SKM-1 (cell line): ENCODE measurements around the gene EIF3A.
A peak's percentile ranks its signal among the peaks of the same experiment; 100 is the strongest.
"Not testable (repeated sequence)": the region's sequence is repeated elsewhere in the genome, so short reads cannot be mapped to it uniquely, and the experiment has no call there.

Experiments
- DNase-seq: peaks from one replicate; lab custom pipeline; 2025; ENCODE audit not compliant: unreplicated experiment; lab: John Stamatoyannopoulos, UW

Gene EIF3A

DNA sequence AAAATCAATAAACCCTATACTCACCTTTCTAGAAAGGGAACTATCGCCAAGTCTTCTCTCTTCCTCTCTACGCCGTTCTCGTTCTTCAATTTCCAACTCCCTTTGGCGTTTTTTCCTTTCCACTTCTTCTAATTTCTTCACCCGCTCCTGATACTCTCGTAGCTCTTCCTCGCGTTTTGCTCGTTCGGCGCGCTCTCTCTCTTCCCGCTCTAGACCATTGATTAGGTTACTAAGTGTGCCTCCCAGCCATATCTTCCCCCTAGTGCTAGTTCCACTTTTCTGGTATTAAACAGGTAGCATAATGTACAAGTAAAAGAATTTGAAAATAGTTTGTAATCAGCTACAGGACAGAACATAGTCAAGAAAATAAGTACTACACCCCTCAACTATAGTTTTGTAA is 30.8 kb downstream of the EIF3A start:
- DNase-seq, result no peak

DNA sequence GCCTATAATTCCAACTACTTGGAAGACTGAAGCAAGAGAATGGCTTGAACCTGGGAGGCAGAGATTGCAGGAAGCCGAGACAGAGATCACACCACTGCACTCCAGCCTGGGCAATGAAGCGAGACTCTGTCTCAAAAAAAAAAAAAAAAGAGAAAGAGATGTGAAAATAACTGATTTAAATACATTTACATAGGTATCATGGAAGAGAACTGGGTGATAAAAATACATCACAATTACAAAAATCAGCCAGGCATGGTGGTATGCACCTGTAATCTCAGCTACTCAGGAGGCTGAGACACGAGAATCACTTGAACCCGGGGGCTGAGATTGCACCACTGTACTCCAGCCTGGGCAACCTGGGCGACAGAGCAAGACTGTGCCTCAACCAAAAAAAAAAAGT is 31.3 kb downstream of the EIF3A start:
- no peak for DNase-seq

DNA sequence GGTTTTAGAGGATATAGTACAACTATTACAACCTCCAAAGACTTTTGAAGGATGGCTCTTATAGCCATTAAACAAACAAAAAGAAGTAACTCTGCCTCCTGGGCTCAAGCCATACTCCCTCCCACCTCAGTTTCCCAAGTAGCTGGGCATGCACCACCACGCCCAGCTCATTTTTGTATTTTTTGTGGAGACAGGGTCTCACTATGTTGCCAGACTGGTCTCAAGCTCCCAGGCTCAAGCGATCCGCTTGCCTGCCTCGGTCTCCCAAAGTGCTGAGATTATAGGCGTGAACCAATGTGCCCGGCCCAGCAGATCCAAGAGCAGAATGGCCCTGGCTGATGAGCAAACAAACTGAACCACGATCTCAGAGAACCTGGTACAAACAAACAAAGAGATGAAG is 35.1 kb downstream of the EIF3A start:
- no peak for DNase-seq

- DNase-seq, result no peak
Measured at GRCh38 chr10:119042169-119042568, 38.4 kb downstream of the EIF3A start.

- DNase-seq, result no peak
Measured at GRCh38 chr10:119041326-119041725, 39.3 kb downstream of the EIF3A start.

DNA sequence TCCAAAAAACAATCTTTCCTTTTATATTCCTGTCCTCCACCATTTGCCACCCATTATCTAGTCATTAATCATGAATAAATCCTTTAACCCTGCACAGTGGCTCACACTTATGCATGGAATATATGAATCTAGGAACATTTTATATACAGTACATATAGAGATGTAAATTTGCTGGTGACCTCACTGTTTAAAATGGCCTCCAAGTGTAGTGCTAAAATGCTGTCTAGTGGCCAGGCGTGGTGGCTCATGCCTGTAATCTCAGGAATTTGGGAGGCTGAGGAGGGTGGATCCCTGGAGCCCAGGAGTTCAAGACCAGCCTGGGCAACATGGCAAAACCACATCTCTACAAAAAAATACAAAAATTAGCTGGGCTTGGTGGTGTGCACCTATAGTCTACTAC is 41.5 kb downstream of the EIF3A start:
- no peak for DNase-seq

GRCh38 chr10:119031496-119032059 is 49.0 kb downstream of the EIF3A start:
- no peak for DNase-seq

DNA sequence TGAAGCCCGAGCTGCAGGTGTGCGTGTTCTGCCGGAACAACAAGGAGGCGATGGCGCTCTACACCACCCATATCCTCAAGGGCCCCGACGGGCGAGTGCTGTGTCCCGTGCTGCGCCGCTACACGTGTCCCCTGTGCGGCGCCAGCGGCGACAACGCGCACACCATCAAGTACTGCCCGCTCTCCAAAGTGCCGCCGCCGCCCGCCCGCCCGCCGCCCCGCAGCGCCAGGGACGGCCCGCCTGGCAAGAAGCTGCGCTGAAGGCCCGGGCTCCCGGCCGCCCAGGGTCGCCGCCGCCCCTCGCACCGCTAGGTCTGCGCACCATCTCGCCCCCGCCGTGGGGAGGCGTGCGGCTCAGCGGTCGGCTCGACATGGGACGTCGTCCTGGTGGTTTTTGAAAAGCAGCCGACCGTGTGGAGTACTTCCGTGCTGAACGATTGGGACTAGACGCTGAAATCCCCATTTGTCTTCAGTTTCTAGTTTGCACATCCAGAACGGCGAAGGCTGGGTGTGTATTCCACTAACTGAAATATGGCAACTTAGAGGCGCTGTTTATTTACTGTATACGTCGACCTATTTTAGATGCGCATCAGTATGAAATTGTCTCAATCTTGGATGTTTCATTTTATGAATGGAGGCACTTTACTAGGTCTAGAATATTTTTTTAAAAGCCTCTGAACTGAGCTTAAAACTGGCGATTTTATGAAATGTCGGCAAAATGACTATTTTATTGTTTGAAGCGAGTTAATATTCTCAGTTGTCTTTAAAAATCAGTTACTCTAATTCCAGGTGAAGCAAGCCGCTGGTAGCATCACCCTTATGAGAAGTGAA is 50.0 kb downstream of the EIF3A start:
- DNase-seq, result peak; percentile 46

- DNase-seq, result no peak
Measured at GRCh38 chr10:119029613-119030420, 50.8 kb downstream of the EIF3A start, which contains the start of gene NANOS1. NANOS1 (plus strand) TSS chr10:119029714; CDS start chr10:119029802, 88 bp downstream.

DNA sequence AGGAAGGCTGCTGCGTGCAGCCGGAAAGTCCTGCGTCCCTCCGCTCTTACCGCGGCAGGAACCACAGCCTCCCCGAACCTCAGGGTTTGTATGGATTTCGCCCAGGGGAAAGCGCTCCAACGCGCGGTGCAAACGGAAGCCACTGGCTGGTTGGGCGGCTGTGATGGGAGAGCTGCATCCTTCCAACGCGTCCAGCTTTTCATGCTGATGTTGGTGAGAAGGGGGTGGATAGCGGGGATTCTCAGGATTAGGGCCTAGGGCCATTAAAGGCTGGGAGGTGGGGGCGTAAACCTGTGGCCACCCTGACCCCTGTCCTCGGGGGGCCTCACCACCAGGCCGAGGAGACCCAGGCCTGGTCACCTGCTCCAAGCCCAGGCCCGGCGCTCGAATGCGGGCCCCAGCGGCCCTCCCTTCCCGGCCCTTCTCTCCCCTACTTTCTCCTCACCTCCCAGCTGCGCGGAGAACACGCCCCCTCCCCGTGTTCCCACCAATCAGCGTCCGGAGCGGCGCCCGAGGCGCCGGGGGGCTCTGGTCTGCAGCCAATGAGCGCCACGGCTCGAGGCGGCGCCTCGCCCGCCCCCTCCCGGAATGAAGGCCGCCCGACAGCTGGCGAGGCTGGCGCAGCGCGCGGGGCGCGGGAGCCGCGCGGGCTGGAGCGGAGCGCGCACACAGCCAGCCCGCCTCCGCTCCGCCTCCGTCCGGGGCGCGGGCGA is 51.6 kb downstream of the EIF3A start:
- DNase-seq, result peak; percentile 53

DNA sequence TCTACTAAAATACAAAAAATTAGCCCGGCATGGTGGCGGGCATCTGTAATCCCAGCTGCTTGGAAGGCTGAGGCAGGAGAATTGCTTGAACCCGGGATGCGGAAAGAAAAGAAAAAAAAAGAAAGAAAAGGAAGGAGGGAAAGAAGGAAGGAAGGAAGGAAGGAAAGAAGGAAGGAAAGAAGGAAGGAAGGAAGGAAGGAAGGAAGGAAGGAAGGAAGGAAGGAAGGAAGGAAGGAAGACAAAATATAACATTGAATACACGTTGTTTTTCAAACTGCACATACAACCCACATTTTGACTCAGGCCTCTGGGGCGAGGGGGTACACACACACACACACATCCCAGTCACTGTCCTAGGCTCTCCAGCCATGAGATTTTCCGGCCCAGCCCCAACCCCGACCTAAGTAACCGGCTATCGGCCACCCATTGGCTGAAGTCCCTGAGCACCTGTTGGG is 52.1 kb downstream of the EIF3A start:
- not testable (repeated sequence) for DNase-seq

GRCh38 chr10:119026301-119027110 is 54.1 kb downstream of the EIF3A start:
- DNase-seq, result no peak

DNA sequence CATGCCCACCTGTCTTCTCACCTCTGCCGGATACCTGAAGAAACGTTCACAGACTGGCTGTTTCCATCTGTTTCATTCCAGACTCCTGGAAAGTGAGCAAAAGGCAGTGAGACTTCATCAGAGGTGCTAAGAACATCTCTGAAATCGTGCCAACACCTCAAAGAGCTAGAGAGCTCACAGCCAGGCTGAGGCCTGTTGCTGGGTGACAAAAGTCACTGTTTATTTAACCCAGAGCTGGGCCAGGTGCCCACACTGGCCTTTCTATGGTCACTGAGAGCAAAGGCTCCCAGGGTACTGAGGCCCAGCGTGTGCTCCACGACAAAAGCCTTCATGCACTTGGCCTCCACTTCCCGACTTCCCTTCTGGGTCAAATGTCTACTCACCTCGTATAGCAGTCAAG is 54.8 kb downstream of the EIF3A start:
- no peak for DNase-seq

DNA sequence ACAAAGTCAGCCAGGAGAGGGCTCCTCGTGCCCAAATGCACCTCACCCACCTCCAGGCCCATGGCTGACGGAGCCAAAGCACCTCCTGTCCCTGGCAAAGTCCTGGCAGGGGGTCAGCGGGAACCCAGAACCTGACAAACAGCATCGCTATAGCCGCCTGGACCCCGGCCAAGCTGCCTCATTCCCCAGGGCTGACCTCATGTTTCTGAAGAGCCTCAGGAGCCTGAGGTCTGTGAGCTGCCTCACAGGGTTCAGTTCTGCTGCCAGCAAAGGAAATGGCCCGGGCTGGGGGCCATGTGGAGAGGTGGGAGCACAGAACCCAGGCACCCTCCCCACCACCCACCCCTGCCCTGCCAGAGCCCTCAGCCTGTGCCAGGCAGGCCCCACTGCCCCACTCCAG is 55.3 kb downstream of the EIF3A start:
- no peak for DNase-seq

GRCh38 chr10:119024882-119025281 is 55.7 kb downstream of the EIF3A start:
- no peak for DNase-seq

- no peak for DNase-seq
Measured at GRCh38 chr10:119023553-119023868, 57.1 kb downstream of the EIF3A start.

DNA sequence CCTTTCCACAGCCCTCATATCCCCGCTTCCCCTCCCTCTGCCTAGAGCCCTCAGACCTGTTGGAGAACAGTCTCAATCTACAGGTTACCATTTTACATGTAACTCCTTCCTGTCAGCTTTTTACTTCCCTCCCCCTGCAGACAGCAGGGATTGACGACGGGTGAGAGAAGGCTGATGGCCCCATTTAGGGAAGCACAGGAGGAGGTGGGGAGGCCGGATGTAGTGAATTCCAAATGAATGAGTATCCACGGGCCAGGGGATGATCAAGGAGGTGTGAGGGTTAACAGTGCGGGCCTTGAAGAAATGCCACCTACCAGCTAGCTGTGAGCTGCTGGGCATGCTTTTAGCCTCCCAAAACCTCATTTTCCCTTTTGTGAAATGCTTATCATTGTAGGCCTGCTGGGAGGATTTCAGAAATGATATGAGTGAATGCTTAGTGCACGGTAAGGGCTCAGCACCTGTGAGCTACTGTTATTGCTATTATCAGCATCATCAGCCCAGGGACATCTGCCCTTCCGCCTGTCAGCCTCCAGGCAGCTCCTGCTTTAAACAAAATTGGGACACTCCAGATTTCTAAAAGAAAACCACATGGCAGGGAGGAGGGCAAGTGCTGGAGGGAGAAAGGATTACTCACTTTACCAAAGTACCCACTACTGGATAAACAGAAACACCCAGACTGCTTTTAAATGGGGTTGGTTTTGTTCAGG is 57.6 kb downstream of the EIF3A start:
- no peak for DNase-seq

- no peak for DNase-seq
Measured at GRCh38 chr10:119020627-119020946, 60.0 kb downstream of the EIF3A start.

- no peak for DNase-seq
Measured at GRCh38 chr10:119007211-119007574, 73.4 kb downstream of the EIF3A start.
